ENCODE measurements around the gene GNAQ. TPM values are rescaled to one million over a fixed set of nuclear protein-coding genes. Genes with fewer than 3 reads are reported as not detected.

Gene GNAQ
- total RNA-seq, 1 experiment from 2014 or later, result 55.5 TPM

GRCh38 chr9:77673941-77674791 lies 357.4 kb downstream of the GNAQ start (continued):
- TF ChIP-seq ZNF232 (CRISPR knock-in tag; IDR thresholded peaks at IDR 0.05) (no peak), JUN (CRISPR knock-in tag; IDR thresholded peaks at IDR 0.05) (no peak), CREM (CRISPR knock-in tag; IDR thresholded peaks at IDR 0.05) (no peak), CDX4 (CRISPR knock-in tag; IDR thresholded peaks at IDR 0.05; ENCODE audit: borderline replicate concordance) (no peak), NFYB (CRISPR knock-in tag; conservative IDR thresholded peaks at IDR 0.05; ENCODE audit: low read depth) (no peak)

GRCh38 chr9:77672183-77672582 lies 359.4 kb downstream of the GNAQ start:
- H3K27me3 Mint-ChIP-seq (ENCODE audit: low read depth), result no peaks in the 10 kb centered on the region

More at GRCh38 chr9:77672183-77672582, 359.4 kb downstream of the GNAQ start:
- POLR2A ChIA-PET, result no interaction called here
- Mint-ChIP-seq H3K27ac (no peak overlapping the region), H3K4me3 (no peak overlapping the region), H3K36me3 (no peaks in the 10 kb centered on the region), H3K9me3 (peaks cover 6% of the 10 kb centered on the region; the same call in 1 of the 2 replicates), H3K4me1 (no peaks in the 10 kb centered on the region)
- DNase-seq (ENCODE audit: low spot score) (no peak), ATAC-seq (no peak)
- no peak for TF ChIP-seq ZBTB21 (CRISPR knock-in tag; IDR thresholded peaks at IDR 0.05; ENCODE audit: borderline replicate concordance)
- TF ChIP-seq SMAD4 (CRISPR knock-in tag; IDR thresholded peaks at IDR 0.05), result no peak
- TF ChIP-seq CREB1 (CRISPR knock-in tag; IDR thresholded peaks at IDR 0.05), result no peak
- TF ChIP-seq, protein P1, sequence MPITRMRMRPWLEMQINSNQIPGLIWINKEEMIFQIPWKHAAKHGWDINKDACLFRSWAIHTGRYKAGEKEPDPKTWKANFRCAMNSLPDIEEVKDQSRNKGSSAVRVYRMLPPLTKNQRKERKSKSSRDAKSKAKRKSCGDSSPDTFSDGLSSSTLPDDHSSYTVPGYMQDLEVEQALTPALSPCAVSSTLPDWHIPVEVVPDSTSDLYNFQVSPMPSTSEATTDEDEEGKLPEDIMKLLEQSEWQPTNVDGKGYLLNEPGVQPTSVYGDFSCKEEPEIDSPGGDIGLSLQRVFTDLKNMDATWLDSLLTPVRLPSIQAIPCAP (CRISPR knock-in tag; IDR thresholded peaks at IDR 0.05), result no peak
- TF ChIP-seq ZNF138 (CRISPR knock-in tag; conservative IDR thresholded peaks at IDR 0.05), result no peak
- TF ChIP-seq ELF4 (CRISPR knock-in tag; IDR thresholded peaks at IDR 0.05; ENCODE audit: low read depth), result no peak
- no peak for TF ChIP-seq ZBTB43 (CRISPR knock-in tag; IDR thresholded peaks at IDR 0.05)
- no peak for TF ChIP-seq ARID4B (CRISPR knock-in tag; IDR thresholded peaks at IDR 0.05; ENCODE audit: borderline replicate concordance)
- TF ChIP-seq, protein P2, sequence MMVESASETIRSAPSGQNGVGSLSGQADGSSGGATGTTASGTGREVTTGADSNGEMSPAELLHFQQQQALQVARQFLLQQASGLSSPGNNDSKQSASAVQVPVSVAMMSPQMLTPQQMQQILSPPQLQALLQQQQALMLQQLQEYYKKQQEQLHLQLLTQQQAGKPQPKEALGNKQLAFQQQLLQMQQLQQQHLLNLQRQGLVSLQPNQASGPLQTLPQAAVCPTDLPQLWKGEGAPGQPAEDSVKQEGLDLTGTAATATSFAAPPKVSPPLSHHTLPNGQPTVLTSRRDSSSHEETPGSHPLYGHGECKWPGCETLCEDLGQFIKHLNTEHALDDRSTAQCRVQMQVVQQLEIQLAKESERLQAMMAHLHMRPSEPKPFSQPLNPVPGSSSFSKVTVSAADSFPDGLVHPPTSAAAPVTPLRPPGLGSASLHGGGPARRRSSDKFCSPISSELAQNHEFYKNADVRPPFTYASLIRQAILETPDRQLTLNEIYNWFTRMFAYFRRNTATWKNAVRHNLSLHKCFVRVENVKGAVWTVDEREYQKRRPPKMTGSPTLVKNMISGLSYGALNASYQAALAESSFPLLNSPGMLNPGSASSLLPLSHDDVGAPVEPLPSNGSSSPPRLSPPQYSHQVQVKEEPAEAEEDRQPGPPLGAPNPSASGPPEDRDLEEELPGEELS (CRISPR knock-in tag; IDR thresholded peaks at IDR 0.05), result no peak
- no peak for TF ChIP-seq JUN (CRISPR knock-in tag; IDR thresholded peaks at IDR 0.05)
- TF ChIP-seq, protein P3, sequence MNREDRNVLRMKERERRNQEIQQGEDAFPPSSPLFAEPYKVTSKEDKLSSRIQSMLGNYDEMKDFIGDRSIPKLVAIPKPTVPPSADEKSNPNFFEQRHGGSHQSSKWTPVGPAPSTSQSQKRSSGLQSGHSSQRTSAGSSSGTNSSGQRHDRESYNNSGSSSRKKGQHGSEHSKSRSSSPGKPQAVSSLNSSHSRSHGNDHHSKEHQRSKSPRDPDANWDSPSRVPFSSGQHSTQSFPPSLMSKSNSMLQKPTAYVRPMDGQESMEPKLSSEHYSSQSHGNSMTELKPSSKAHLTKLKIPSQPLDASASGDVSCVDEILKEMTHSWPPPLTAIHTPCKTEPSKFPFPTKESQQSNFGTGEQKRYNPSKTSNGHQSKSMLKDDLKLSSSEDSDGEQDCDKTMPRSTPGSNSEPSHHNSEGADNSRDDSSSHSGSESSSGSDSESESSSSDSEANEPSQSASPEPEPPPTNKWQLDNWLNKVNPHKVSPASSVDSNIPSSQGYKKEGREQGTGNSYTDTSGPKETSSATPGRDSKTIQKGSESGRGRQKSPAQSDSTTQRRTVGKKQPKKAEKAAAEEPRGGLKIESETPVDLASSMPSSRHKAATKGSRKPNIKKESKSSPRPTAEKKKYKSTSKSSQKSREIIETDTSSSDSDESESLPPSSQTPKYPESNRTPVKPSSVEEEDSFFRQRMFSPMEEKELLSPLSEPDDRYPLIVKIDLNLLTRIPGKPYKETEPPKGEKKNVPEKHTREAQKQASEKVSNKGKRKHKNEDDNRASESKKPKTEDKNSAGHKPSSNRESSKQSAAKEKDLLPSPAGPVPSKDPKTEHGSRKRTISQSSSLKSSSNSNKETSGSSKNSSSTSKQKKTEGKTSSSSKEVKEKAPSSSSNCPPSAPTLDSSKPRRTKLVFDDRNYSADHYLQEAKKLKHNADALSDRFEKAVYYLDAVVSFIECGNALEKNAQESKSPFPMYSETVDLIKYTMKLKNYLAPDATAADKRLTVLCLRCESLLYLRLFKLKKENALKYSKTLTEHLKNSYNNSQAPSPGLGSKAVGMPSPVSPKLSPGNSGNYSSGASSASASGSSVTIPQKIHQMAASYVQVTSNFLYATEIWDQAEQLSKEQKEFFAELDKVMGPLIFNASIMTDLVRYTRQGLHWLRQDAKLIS (CRISPR knock-in tag; IDR thresholded peaks at IDR 0.05; ENCODE audit: borderline replicate concordance), result no peak
- TF ChIP-seq SP1 (CRISPR knock-in tag; conservative IDR thresholded peaks at IDR 0.05), result no peak
- TF ChIP-seq, protein P4, sequence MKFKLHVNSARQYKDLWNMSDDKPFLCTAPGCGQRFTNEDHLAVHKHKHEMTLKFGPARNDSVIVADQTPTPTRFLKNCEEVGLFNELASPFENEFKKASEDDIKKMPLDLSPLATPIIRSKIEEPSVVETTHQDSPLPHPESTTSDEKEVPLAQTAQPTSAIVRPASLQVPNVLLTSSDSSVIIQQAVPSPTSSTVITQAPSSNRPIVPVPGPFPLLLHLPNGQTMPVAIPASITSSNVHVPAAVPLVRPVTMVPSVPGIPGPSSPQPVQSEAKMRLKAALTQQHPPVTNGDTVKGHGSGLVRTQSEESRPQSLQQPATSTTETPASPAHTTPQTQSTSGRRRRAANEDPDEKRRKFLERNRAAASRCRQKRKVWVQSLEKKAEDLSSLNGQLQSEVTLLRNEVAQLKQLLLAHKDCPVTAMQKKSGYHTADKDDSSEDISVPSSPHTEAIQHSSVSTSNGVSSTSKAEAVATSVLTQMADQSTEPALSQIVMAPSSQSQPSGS (CRISPR knock-in tag; IDR thresholded peaks at IDR 0.05; ENCODE audit: borderline replicate concordance, low read depth), result no peak
- CTCF ChIA-PET, result no interaction called here

Data from WTC11 (cell line).